A673 (cell line): ENCODE results near the gene SHANK1.

Experiments
- CTCF ChIP-seq: fragments of 300-800, 200-600 bp; sonication (generic); conservative IDR thresholded peaks from 2 replicates; pipeline ENCODE4 v1.5.1; 2017; ENCODE audit warnings: low read depth, mild to moderate bottlenecking, antibody characterized with exemption, low read length, moderate library complexity, mixed read lengths
- EZH2 ChIP-seq: fragments of 200-600 bp; sonication (generic); IDR thresholded peaks from 2 replicates; pipeline ENCODE4 v1.6.1; 2017; ENCODE audit warnings: borderline replicate concordance, low read depth, mild to moderate bottlenecking, mixed read lengths, antibody characterized with exemption, low read length; ENCODE audit not compliant: poor library complexity, severe bottlenecking

GRCh38 chr19:50668416-50668815 lies 51.2 kb downstream of the SHANK1 start:
- TF ChIP-seq CTCF (no peak), EZH2 (no peak)
